Kasumi-1 (cell line): ENCODE data around the gene LRRK1.

Source experiments
- DNase-seq, 2 experiments: peaks; one replicate each; lab custom pipeline; 2025; lab: John Stamatoyannopoulos, UW

Gene LRRK1

GRCh38 chr15:100972975-100973350, 53.8 kb downstream of the LRRK1 start:
- DNase-seq = no peak

- no peak for DNase-seq
Observed at GRCh38 chr15:100973351-100974111, 54.4 kb downstream of the LRRK1 start.

- DNase-seq = no peak
Observed at GRCh38 chr15:100975043-100975442, 55.9 kb downstream of the LRRK1 start.

GRCh38 chr15:100980410-100981046, 61.4 kb downstream of the LRRK1 start:
- no peak for DNase-seq

GRCh38 chr15:100981086-100981485, 61.9 kb downstream of the LRRK1 start:
- no peak for DNase-seq

GRCh38 chr15:100983221-100983620, 64.1 kb downstream of the LRRK1 start:
- no peak for DNase-seq

GRCh38 chr15:100985401-100985800, 66.2 kb downstream of the LRRK1 start:
- DNase-seq = peak; percentile 32 to 50

- DNase-seq = no peak
Observed at GRCh38 chr15:100986158-100986896, 67.2 kb downstream of the LRRK1 start.

GRCh38 chr15:100987143-100987542, 68.0 kb downstream of the LRRK1 start:
- no peak for DNase-seq

GRCh38 chr15:100988297-100988696, 69.1 kb downstream of the LRRK1 start:
- DNase-seq = no peak

GRCh38 chr15:100988857-100989256, 69.7 kb downstream of the LRRK1 start:
- DNase-seq = peak; percentile 6 to 28

GRCh38 chr15:100994597-100995446, 75.7 kb downstream of the LRRK1 start:
- no peak for DNase-seq

GRCh38 chr15:100995471-100996430, 76.6 kb downstream of the LRRK1 start:
- DNase-seq = no peak

GRCh38 chr15:100997442-100997841, 78.3 kb downstream of the LRRK1 start:
- DNase-seq = no peak

- no peak for DNase-seq
Observed at GRCh38 chr15:100998630-100999029, 79.5 kb downstream of the LRRK1 start.

- DNase-seq = no peak
Observed at GRCh38 chr15:100999369-100999768, 80.2 kb downstream of the LRRK1 start.

GRCh38 chr15:101000271-101000681, 81.1 kb downstream of the LRRK1 start:
- no peak for DNase-seq

GRCh38 chr15:101001056-101001455, 81.9 kb downstream of the LRRK1 start:
- no peak for DNase-seq

GRCh38 chr15:101001796-101002195, 82.6 kb downstream of the LRRK1 start:
- DNase-seq = no peak

GRCh38 chr15:101003081-101003480, 83.9 kb downstream of the LRRK1 start:
- peak; percentile 83 to 84 for DNase-seq

- DNase-seq = no peak
Observed at GRCh38 chr15:101003706-101004105, 84.5 kb downstream of the LRRK1 start.
